HG03108 (cell line): ENCODE results near the gene CCDC127.

Source experiments
- ATAC-seq: cut with Tn5 transposase; IDR thresholded peaks from one replicate; pipeline ENCODE4 v1.9.1; 2021; ENCODE audit warnings: moderate library complexity; ENCODE audit not compliant: unreplicated experiment

The CCDC127 gene

GRCh38 chr5:191036-191948, 26.7 kb downstream of the CCDC127 start, which contains the start of gene LRRC14B:
Gene LRRC14B, plus strand, starts transcription at chr5:191495. Its CDS starts 44 bp downstream, at chr5:191539.
- peak; percentile 49 for ATAC-seq

DNA sequence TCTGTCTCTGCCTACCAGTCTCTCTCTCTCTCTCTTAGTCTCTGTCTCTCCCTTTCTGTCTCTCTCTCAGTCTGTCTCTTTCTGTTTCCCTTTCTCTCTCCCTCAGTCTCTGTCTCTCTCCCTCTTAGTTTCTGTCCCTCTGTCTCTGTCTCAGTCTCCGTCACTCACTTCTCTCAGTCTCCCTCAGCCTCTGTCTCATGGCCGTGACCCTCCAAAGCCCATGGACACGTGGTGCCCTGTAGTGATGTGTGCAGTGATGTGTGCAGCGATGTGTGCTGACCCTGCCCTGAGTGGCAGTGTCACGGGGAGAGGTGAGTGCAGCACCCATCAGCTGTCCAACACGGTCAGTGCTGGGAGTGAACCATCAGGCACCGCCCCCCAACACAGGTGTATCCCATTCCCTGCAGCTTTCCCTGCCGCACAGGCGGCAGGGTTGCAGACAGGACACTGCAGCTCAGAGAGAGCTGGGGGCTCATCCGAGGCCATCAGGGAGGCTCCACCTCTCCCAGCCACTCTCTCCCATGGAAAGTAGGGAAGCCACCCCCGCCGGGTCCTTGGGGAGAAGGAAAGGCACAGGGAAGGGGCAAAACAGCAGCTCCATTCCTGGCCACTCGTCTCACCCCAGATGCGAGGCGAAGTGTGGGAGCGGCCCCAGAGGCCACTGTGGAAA, 27.5 kb downstream of the CCDC127 start:
- no peak for ATAC-seq

DNA sequence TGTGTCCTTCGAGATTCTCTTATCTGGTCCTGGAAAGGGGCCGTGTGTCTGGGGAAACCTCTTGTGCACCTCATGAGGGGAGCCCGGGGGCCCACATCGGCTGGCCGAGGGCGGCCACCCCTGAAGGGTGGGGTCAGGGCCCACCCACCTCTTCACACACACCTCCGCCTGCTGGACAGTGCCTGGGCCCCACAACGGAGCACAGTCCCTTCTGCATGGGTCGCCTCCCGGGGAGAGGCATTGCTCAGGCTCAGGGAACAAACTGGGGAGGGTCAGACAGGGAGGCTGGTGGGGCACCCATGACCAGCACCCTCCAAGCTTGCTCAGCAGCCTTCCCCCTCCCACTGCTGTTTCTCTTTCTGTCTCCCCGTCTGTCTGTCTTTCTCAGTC, 28.0 kb downstream of the CCDC127 start:
- no peak for ATAC-seq

DNA sequence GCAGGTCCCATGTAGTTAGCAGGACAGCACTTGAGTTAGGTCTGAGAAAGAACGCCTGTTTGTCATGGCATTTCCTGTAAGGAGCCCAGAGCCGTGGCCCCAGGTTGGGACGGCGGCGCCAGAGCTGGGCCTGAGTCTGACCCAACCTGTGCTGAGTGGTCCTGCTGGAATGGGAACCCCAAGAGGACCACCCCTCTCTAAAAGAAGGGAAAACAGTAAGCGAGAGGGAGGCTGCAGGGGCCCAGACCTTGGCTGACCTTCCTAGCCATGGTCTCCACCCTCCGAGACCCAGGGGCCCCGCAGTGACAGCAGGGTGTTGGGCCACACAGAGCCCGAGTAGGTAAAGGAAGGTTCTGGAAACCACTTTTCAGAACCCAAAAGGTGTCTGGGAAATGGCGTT, 28.5 kb downstream of the CCDC127 start:
- ATAC-seq: no peak

GRCh38 chr5:188488-189481, 29.2 kb downstream of the CCDC127 start:
- peak; percentile 53 for ATAC-seq

GRCh38 chr5:187617-188451, 30.1 kb downstream of the CCDC127 start:
- ATAC-seq: no peak

DNA sequence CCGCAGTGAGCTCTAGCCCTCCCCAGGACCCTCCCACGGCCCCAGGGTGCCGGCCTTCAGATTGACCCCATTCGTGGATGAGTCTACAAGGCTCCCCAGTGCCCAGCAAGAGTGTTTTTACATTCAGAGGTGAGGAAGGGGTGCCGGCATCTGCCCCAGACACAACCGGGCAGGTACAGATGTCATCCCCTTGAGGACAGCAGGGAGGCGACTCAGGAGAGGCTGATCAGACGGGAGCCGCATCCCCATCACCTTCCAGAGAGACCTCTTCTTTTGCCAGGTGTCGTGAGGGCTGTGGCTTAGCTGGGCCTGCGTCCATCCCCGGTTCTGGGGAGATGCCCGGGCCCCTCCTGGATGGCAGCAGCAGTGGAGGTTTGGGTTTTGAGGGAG, 30.9 kb downstream of the CCDC127 start:
- no peak for ATAC-seq

- no peak for ATAC-seq
Observed at GRCh38 chr5:186091-187041, 31.6 kb downstream of the CCDC127 start.

DNA sequence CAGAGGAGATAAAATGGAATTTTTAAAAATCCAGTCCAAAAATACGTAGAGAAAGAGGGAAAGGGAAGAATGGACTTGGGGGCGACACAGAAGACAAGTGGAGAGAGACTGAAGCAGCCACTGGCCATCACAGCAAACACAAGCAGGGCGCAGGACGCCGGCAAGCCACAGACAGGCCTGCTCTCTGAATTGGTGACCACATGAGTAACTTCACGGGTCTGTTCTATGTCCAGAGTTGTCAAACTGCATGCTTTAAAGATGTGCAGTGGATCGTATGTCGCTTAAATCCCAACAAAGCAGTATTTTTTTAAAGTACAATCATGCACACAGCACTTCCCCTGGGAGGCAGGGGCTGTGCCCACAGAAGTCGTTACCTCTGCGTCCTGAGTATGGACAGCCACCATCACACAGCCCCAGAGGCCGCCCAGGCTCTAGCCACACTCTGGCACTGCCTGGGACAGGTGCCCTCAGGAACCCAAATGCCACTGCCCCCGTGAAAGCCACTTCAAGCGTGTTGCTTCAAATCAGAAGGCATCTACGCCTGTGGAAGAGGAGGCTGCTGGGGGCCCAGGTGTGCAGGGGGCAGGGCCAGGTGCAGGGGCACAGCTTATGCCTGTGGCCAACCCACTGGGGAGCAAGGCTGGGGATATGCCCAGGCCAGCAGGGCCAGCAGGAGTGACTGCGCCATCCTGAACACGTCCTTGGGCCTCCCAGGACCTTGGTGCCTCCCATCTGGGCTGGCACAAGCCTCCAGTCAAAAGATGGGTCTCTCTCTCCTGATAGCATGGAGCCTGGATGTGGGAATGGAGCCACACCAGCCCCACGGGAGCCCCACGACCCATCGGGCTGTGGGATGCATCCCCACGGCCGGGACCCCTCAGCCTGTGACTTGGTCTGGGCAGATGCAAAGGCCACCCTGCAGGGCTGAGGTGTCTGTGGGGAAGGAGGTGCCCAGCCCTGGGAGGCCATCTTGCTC, 32.6 kb downstream of the CCDC127 start:
- no peak for ATAC-seq

DNA sequence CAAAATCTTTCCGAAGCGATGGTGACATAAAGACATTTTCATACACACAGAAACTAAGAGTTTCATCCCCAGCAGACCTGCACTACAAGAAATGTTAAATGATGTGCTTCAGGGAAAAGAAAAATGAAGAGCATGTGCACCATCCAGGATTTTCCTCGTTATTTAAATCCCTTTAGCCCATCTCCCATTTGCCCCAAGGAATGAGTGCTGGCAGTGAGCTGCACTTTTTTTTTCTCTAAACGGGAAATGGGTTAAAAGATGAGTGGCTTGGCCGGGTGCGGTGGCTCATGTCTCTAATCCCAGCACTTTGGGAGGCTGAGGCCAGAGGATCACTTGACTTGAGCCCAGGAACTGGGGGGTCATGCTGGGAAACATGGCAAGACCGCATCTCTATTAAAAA, 33.5 kb downstream of the CCDC127 start:
- no peak for ATAC-seq

GRCh38 chr5:182126-182525, 35.8 kb downstream of the CCDC127 start:
- ATAC-seq: no peak

DNA sequence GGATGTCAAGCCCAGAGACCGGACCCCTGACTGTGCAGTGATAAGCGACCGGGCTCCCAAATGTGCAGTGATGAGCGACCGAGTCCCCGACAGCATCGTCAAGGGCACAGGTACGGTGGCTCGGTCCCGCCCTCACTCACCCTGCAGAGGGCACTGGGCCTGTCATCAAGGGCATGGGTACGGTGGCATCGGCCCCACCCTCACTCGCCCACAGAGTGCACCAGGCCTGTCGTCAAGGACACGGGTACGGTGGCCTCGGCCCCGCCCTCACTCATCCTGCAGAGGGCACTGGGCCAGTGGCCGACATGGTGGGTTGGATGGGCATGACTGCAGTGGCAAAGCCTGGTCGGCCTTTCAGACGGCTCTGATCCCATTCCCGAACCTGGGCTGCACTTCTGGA, 36.4 kb downstream of the CCDC127 start:
- ATAC-seq: no peak

GRCh38 chr5:181160-181559, 36.8 kb downstream of the CCDC127 start:
- no peak for ATAC-seq

- ATAC-seq: no peak
Observed at GRCh38 chr5:180286-180918, 37.6 kb downstream of the CCDC127 start.

DNA sequence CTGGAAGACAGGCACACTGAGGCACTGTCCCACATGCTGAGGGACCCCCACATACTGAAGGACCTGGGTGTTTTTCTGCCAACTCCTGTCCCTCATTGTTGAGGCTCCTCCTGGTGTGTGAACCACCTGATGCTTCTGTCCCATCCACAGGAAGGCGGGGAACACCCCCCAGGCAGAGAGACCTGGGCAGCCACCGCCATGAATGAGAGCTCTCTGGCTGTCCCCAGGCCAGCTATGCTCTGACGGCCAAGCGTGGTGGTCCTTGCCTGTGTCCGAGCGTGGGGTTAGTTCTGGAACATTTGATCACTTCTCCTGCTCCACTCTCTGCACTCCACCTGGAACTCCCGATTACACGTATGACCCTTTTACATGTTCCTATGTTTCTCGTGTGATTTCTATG, 38.6 kb downstream of the CCDC127 start:
- no peak for ATAC-seq

DNA sequence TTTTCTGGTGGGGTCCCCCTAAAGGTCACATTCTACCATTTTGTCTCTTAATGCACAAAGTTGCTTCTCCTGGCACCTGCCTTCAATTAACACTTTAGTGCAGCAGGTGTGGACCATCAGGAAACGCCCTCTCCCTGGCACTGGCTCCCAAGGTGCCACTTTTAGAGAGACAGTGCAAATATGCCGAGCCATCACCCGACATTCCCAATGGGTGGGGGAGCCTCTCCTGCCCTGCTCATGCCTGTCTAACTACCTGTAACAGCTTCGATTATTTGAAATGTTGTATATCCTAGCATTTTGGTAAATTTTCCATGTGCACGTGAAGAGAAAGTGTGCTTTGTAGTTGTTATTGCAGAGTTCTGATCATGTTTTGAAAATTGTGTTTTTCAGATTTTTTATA, 39.8 kb downstream of the CCDC127 start:
- ATAC-seq: no peak

DNA sequence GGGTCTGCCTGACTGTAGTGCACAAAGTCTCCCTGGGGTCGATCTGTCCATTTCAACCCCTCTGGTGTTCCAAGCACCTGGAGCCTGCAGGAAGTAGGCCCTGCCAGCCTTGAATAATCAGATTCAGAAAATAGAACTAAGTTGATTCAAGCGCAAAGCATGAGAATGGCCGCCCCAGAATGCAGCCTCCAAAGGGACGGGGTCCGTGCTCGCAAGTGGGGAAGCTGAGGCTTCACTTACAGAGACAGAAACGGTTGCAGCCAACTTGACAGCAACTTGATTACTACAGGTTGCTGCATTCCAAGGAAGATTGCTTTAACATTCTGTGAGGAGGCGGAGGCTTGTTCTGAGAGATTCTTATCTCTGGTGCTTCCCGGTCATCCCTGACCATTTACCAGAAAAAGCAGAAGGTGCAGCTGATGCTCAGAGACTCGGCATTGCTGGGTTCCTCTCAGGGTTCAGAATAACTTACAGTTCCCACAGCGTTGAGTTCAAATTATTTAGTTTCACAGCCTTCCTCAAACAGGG, 41.6 kb downstream of the CCDC127 start:
- ATAC-seq: no peak
